NCI-H187 (cell line): ENCODE data around the gene GRPEL2.
A peak's percentile ranks its signal among the peaks of the same experiment; 100 is the strongest.

ENCODE experiments used
- DNase-seq, 2 experiments: peaks; one replicate each; lab custom pipeline; 2025; lab: John Stamatoyannopoulos, UW

Gene GRPEL2, protein sequence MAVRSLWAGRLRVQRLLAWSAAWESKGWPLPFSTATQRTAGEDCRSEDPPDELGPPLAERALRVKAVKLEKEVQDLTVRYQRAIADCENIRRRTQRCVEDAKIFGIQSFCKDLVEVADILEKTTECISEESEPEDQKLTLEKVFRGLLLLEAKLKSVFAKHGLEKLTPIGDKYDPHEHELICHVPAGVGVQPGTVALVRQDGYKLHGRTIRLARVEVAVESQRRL

DNA sequence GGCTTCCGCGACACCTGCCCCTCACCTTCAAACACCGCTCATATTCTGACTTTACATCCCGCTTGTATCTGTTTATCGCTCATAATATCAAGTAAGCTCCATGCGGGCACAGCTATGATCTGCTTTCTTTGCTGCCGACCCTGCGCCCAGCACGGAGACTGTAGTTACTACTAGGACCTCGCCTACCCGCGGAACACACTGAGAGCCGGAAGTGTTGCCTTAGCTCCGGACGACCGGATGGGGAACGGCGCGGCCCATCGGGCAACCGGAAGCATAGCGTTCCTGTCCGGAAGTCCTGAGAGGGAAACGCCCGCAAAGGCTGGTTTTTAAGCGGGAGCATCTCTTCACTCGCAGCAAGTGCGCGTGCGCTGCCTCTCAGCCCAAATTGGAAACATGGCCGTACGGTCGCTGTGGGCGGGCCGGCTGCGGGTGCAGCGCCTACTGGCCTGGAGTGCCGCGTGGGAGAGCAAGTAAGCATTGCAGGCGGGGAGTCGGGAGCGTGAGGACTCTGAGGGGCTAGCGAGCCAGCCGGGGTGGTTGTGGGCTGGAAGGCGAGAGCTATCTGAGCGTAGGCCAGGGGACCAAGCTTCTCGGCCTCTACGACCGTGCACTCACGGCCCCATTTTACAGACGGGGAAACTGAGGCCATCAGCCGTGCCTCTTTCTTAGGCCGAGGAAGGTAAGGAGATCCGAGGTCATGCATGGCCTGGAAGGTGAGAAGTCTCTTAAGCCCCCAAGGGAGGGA is at the start of gene GRPEL2:
Gene GRPEL2 (plus strand): TSS at position 353 of the 745 bp plus-strand sequence. CDS start 41 bp downstream, at position 394.
- DNase-seq, result peak; percentile 69 to 92

GRCh38 chr5:149297340-149298025 is 47.8 kb upstream of the GRPEL2 start:
- no peak for DNase-seq

- DNase-seq, result no peak
Observed at GRCh38 chr5:149298163-149298562, 47.1 kb upstream of the GRPEL2 start.

DNA sequence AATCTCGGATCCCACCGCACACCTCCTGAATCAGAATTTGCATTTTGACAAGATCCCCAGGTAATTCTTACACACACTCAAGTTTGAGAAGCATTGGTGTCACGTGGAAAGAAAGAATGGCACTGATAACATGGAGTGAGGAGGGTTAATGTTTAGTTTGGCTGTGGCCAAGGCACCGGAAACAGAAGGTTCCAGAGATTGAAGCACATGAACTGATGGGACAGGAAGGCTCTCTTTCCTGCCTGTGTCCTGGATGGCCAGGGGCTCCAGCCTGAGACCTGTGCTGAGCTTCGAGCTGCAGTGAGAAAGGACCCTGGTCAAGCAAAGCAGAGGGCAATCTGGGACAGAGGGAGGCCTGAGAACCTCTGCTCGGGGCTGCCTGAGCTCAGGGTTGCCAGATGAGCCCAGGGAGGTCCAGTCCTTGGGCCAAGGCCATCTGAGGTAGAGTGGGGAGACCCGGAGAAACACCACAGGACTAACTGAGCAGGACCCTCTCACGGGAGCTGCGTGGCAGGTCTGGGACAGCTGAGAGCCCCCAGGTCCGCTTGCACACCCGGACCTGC is 46.4 kb upstream of the GRPEL2 start:
- DNase-seq, result no peak

DNA sequence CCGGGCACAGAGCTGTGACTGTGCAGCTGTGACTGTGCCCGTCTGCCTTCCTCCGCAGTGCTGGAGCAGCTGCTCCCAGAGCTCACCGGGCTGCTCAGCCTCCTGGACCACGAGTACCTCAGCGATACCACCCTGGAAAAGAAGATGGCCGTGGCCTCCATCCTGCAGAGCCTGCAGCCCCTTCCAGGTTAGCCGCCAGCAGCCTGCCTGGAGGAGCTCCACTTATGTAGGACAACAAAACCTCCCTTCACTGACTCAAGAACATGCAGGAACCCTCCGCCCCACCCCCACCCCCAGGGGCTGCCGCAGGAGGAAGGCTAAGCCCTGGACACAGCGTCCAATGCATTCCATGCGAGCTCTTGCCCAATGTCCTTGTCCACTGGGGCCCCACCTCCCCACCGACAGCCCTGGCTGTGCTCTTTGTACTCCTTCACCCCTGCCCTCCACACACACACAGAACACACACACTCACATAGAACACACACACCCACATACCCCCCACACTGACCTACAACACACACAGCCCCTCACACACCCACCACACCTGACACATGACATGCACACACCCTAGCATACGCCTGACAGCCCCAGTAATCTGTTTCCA is 45.7 kb upstream of the GRPEL2 start:
- DNase-seq, result no peak

GRCh38 chr5:149300441-149300840 is 44.9 kb upstream of the GRPEL2 start:
- DNase-seq, result no peak

DNA sequence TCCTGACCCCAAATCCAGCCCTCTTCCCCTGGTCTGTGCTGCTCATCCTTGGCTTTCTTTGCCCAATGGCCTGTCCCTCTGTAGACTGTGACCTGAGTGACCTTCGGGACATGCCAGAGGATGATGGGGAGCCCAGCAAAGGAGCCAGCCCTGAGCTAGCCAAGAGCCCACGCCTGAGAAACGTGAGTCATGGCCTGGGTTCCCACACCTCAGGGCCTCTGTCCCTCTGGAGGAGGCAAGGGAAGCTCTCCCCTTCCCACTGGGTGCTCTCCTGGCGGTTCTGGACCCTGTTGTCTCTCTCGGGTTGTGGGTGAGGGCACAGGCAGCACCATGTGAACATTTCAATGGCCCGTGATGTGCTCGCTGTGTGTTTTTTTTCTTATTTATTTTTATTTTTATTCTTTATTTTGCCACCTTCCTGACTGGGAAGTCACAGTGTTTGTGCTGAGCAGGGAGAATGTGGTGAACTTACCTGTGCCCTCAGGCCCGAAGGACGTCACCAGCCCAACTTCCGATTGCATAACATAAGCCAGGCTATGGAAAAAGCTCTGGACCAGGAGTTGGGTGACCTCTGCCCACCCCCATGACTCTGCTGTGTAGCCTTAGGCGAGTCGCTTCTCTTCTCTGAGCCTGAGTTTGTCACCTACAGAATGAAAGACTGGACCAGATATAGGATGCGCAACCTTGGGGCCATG is 44.1 kb upstream of the GRPEL2 start:
- no peak for DNase-seq

- DNase-seq, result no peak
Observed at GRCh38 chr5:149301744-149302380, 43.4 kb upstream of the GRPEL2 start.

- no peak for DNase-seq
Observed at GRCh38 chr5:149302641-149303040, 42.7 kb upstream of the GRPEL2 start.

DNA sequence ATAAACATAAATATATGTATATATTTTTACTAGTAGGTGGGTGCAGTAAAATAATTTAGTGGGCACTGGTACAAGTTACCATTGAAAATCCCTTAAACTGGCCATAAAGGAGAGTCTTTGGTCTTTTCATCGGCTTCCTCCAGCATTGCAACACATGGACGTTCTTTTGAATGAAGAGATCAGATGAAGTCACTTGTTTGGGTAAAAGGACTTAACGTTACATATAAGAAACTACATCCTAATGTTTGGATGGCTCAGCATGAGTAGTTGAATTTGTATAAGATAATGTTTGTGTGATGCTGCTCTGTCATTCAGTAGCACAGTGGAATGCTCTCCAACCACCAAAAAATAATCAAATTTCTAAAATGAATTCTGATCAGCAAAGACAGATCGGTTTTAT is 42.1 kb upstream of the GRPEL2 start:
- no peak for DNase-seq

GRCh38 chr5:149304195-149305078 is 40.9 kb upstream of the GRPEL2 start:
- DNase-seq, result no peak

DNA sequence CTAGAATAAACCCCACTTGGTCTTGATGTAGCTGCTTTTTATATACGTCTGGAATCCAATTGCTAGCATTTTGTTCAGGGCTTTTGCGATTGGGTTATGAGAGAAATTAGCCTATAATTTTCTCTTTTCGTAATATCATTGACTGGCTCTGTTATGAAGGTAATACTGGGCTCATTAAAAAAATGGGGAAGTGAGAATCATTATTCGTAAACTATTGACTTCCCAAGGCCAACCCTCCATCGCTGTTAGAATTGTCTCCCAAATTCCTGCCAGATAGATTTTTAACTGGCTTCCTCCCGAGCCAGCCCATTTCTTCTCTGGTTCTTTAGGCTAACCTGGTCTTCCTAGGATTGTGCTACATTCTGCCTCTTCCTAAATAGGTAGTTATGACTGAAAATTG is 35.9 kb upstream of the GRPEL2 start:
- DNase-seq, result no peak

DNA sequence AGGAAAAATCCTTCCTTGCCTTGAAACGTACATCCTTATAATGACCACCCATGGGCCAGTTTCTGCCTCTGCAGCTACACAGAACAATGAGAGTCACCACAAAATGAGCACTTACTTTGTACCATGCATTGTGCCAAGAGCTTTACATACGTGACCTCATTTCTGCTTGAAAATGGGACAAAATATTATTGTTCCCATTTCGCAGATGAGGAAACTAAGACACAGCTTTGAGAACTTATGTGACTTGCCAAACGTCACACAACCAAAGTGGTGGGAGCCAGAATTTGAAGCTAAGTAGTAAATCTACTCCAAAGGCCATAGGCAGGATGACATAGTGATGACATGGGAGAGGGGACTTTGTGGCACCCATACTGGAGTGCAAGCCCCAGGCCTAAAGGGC is 34.8 kb upstream of the GRPEL2 start:
- no peak for DNase-seq

GRCh38 chr5:149310947-149311658 is 34.2 kb upstream of the GRPEL2 start:
- DNase-seq, result peak in 1 of 2 experiments; percentile 24

- no peak for DNase-seq
Observed at GRCh38 chr5:149313151-149313841, 32.0 kb upstream of the GRPEL2 start.

GRCh38 chr5:149314571-149315111 is 30.7 kb upstream of the GRPEL2 start:
- no peak for DNase-seq

DNA sequence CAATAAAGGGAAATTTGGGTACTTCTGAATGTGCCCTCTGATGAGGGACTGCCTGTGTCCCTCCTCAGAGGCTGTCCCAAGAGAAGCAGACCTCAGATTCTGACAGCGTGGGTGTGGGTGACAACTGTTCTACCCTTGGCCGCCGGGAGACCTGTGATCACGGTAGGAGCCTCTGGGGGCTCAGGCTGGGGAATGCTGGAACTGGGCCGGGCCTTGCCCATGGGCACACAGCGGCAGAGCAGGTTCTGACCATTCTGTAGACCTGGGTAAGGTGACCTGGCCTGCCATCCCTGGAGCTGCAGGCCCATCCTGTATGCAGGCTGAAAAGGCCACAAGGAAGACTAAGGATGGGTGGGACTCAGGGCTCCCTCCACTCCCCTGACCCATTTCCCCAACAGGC is 29.5 kb upstream of the GRPEL2 start:
- no peak for DNase-seq

GRCh38 chr5:149317281-149318048 is 27.8 kb upstream of the GRPEL2 start:
- peak in 1 of 2 experiments; percentile 10 for DNase-seq
